Ovary (tissue), 9 donors: ENCODE measurements around the gene FGD5. TPM values are rescaled to one million over a fixed set of nuclear protein-coding genes. Genes with fewer than 3 reads are reported as not detected.

Experiments used
- DNase-seq, 5 donors: peaks; one replicate each; pipeline ENCODE4 v3.0.0-alpha.2; 2019 to 2020
- H3K27ac ChIP-seq, 2 donors: fragments of 200-600 bp; one replicate each; pipeline versions ENCODE4 v1.5.1 to v1.8.0; 2019 to 2022
- H3K27me3 ChIP-seq: fragments of 200-600 bp; one replicate; pipeline ENCODE4 v1.8.0; 2022
- H3K36me3 ChIP-seq: fragments of 200-600 bp; sonication (generic); one replicate; pipeline ENCODE4 v1.5.1; 2019
- H3K4me1 ChIP-seq: one replicate; pipeline ENCODE4 v1.8.1; 2013; ENCODE audit warnings: mild to moderate bottlenecking, moderate library complexity; ENCODE audit not compliant: insufficient read depth
- H3K4me3 ChIP-seq: fragments of 200-600 bp; sonication (generic); one replicate; pipeline ENCODE4 v1.5.1; 2017
- H3K9me3 ChIP-seq, 2 donors: fragments of 200-600 bp in 1 of 2; sonication (generic) in 1 of 2; one replicate each; pipeline versions ENCODE4 v1.5.1 to v1.8.1; 2013 to 2019; ENCODE audit warnings: mild to moderate bottlenecking in 1 of 2, moderate library complexity in 1 of 2
- EP300 ChIP-seq: sonication (generic); formaldehyde crosslinking; IDR thresholded peaks from one replicate; pipeline ENCODE4 v1.6.1; 2017; ENCODE audit warnings: antibody characterized with exemption
- POLR2A ChIP-seq: fragments of 450-650 bp; IDR thresholded peaks from one replicate; pipeline ENCODE4 v1.6.1; 2017; ENCODE audit warnings: antibody characterized with exemption, mild to moderate bottlenecking, moderate library complexity
- WGBS, 3 donors: extraction: QIAGEN DNeasy Blood & Tissue Kit in 1 of 3; methylation state at CpG; one replicate each; pipeline versions ENCODE4 v1.1.5 to v1.1.7; 2013 to 2017; 5-methylcytosine and 5-hydroxymethylcytosine counted together
- intact Hi-C, 4 donors: fragments of 100-400 bp; cut with DNase I; formaldehyde crosslinking; loops; one replicate each; pipeline versions ENCODE4 v1.11.0 to v1.15.1; 2022 to 2023
- polyA plus RNA-seq, 2 donors: library from polyadenylated mRNA; stranded (reverse); fragments of 200-250 nt in 1 of 2; fragments of 350-450 nt in 1 of 2; fragmentation: Illumina TruSeq in 1 of 2; extraction: RNeasy Lipid Tissue Mini Kit (QIAGEN cat#74804) in 1 of 2; gene quantifications; one replicate each; pipeline ENCODE4 v1.2.3, GENCODE V29; 2013 to 2014
- total RNA-seq, 7 donors: library from RNA; depleted of rRNA in 2 of 7; stranded (reverse); fragments of >200 nt in 2 of 7; fragmentation: NEBNext Ultra II Directional in 3 of 7; extraction: Animal tissue kit (Norgen Biotek cat#: 25700) in 3 of 7; gene quantifications; one replicate each; pipeline versions ENCODE4 v1.1.0 to v1.2.4, GENCODE V29; 2016 to 2023
- TF ChIP-seq, protein P1 (sequence below), 3 donors: fragments of 450-650 bp in 2 of 3; fragments of 200-600 bp in 1 of 3; IDR thresholded peaks; one replicate each; pipeline versions ENCODE4 v1.5.1 to v1.8.0; 2016 to 2022; ENCODE audit warnings: antibody characterized with exemption in 3 of 3, mild to moderate bottlenecking in 1 of 3
- donor health status: DM: no; HTN: no; CAD: no; lungs with moderate emphysema.
- donor health status: DM: no; HTN: no; CAD: no.
- donor health status: Bipolar disorder and iron deficiency.
- donor health status: DM: yes; HTN: yes; CAD: no.
- donor health status: DM: no; HTN: no; CAD: no.
- donor health status: DM: yes; HTN: yes; CAD: no.

The FGD5 gene
- total and polyA plus RNA-seq, 9 donors = 5.1 to 38.3 (median 13.0) TPM

DNA sequence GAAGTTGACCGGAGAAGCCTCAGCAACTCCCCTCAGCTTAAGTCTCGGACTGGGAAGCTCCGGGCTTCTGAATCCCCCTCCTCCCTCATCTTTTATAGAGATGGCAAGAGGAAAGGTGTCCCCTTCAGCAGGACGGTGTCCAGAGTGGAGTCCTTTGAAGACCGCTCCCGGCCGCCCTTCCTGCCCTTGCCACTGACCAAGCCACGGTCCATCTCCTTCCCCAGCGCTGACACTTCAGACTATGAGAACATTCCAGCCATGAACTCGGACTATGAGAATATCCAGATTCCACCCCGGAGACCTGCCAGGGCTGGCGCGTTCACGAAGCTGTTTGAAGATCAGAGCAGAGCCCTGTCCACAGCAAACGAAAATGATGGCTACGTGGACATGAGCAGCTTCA lies 2.4 kb downstream of the FGD5 start:
- Histone ChIP-seq H3K4me3 (no peak overlapping the region), H3K9me3 (no peaks in the 10 kb centered on the region), H3K36me3 (no peaks in the 10 kb centered on the region), H3K27ac (no peak overlapping the region), H3K4me1 (peaks cover 7% of the 10 kb centered on the region), H3K27me3 (no peaks in the 10 kb centered on the region)
- TF ChIP-seq EP300 (no peak), POLR2A (no peak)
- TF ChIP-seq, protein P1, sequence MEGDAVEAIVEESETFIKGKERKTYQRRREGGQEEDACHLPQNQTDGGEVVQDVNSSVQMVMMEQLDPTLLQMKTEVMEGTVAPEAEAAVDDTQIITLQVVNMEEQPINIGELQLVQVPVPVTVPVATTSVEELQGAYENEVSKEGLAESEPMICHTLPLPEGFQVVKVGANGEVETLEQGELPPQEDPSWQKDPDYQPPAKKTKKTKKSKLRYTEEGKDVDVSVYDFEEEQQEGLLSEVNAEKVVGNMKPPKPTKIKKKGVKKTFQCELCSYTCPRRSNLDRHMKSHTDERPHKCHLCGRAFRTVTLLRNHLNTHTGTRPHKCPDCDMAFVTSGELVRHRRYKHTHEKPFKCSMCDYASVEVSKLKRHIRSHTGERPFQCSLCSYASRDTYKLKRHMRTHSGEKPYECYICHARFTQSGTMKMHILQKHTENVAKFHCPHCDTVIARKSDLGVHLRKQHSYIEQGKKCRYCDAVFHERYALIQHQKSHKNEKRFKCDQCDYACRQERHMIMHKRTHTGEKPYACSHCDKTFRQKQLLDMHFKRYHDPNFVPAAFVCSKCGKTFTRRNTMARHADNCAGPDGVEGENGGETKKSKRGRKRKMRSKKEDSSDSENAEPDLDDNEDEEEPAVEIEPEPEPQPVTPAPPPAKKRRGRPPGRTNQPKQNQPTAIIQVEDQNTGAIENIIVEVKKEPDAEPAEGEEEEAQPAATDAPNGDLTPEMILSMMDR (IDR thresholded peaks at IDR 0.05) = no peak
- intact Hi-C loops = no loop called here
- DNase-seq = no peak
- 93 to 94% (median 93%) methylated on average over 16 of the region's 16 CpGs for WGBS, 3 donors

DNA sequence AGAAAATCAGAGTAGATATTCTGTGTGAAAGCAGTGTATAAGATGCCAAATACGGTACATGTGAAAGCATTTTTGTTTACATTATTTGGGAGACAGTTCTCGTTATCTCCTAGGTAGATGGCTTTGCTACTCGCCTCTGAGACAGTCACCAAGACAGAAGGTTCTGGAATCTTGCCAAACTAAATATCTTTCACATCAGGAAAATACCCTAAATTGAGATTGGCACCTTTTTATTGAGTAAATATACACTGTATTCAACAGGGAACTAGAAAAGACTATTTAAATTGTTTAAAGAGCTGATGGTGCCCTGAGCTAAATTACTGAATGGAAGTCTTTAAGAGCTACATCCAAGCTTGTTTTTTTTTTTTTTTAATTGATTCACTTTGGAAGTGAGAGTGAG lies 3.4 kb downstream of the FGD5 start:
- H3K36me3 ChIP-seq = no peaks in the 10 kb centered on the region
- intact Hi-C loops = no loop called here
- peaks cover 7% of the 10 kb centered on the region for H3K4me1 ChIP-seq
- H3K27ac ChIP-seq = no peak overlapping the region
- H3K27me3 ChIP-seq = no peaks in the 10 kb centered on the region
- no peak for DNase-seq
- no peak overlapping the region for H3K4me3 ChIP-seq
- no peak for TF ChIP-seq POLR2A
- no peak for TF ChIP-seq EP300
- TF ChIP-seq, protein P1 (IDR thresholded peaks at IDR 0.05) = no peak
- WGBS, 3 donors = 90 to 93% (median 92%) methylated on average over 3 of the region's 3 CpGs
- no peaks in the 10 kb centered on the region for H3K9me3 ChIP-seq

DNA sequence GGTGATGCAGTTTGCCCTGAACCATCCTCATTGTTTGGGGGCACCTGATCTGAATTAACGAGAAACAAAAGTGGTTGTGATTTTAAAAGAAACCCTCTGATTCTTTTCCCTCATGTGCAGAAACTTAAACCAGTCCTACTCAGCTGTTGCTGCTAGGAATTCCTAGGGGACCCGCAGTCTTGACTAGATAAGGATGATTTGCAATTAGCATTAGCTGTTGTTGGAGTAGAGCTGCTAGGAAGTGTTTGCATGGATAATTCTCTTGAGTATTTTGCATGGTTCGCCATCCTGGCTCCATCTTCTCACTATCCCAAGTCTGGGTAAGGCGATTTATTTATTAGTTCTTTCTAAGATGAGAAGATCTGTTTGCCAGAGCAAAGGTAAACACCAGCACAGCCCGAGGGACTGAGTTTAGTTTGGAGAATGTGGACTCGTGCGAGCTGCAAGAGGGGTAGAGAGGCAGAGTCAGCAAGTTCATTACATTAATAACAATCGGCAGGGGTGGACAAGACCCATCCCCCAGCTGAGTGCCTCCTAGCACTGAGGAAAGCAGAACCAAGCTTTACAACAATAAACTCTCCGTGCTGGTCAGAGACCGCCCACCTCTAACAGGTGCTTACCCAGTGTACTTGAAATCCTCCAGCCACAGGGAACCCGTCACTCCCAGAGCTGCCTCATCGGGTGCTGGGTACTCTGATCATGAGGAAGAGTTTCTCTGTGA lies 4.1 kb downstream of the FGD5 start:
- H3K27ac ChIP-seq = no peak overlapping the region
- intact Hi-C loops = no loop called here
- peaks cover 7% of the 10 kb centered on the region for H3K4me1 ChIP-seq
- no peaks in the 10 kb centered on the region for H3K36me3 ChIP-seq
- DNase-seq = no peak
- no peak for TF ChIP-seq POLR2A
- H3K9me3 ChIP-seq = no peaks in the 10 kb centered on the region
- H3K4me3 ChIP-seq = no peak overlapping the region
- 34 to 55% (median 51%) methylated on average over 12 of the region's 12 CpGs for WGBS, 3 donors
- no peaks in the 10 kb centered on the region for H3K27me3 ChIP-seq

DNA sequence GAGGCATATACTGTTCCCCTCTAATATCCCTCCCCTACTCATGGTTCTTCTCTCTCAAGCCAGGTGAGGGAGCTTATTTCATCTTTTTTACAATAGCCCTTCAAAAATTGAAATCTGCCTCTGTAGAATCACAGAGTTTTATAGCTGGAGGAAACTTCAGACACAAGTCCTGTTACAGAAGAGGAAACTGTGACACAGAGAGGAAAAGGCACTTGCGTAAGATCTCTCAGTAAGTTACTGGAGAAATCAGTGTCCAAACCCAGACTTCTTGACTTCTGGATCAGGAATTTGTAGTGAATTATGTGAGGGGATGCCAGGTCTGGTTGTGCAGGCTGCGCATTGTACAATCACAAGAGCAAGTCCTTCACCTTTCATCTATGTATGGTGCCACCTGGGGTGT lies 4.6 kb downstream of the FGD5 start:
- H3K36me3 ChIP-seq = no peaks in the 10 kb centered on the region
- no peak overlapping the region for H3K4me3 ChIP-seq
- no peak for TF ChIP-seq EP300
- no peak for TF ChIP-seq POLR2A
- TF ChIP-seq, protein P1 (IDR thresholded peaks at IDR 0.05) = no peak
- H3K9me3 ChIP-seq = no peaks in the 10 kb centered on the region
- H3K27me3 ChIP-seq = no peaks in the 10 kb centered on the region
- 90 to 97% (median 94%) methylated on average over 2 of the region's 2 CpGs for WGBS, 3 donors
- H3K27ac ChIP-seq = no peak overlapping the region
- no peak for DNase-seq
- intact Hi-C loops = no loop called here
- peaks cover 7% of the 10 kb centered on the region for H3K4me1 ChIP-seq

DNA sequence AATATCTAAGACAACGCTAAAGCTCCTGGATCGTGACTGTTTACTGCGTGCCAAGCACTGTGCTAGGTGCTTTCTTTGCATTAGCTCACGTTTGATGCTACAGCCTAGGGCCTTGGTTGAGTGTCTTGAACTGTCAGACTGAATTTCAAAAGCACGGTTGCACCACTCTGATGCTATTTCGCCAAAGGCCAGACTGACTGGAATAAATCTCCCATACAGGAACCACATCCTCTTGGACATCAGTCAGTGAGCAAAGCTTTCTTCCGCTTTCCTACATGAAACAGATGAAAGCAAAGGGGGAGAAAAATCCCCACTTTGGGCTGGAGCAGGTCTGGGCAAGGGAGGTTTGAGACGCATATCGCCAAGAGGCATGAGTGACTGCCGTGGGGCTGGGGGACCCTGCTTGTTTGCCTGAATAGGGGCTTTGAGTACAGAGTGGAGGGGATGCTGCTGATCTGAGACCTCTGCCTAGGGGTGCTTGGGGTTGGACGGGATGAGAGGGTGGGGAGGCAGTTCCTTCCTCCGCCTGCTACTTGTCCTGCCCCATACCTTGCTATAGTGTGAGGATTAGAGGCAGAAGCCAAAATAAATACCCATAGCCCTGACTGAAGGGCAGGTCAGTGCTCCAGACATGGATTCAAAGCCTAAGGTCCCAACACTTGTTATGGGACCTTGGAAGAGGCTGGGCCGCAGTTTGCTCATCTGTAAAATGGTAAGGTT lies 5.3 kb downstream of the FGD5 start:
- TF ChIP-seq EP300 = no peak
- TF ChIP-seq, protein P1 (IDR thresholded peaks at IDR 0.05) = no peak
- TF ChIP-seq POLR2A = no peak
- no peak for DNase-seq
- H3K4me3 ChIP-seq = no peak overlapping the region
- peaks cover 7% of the 10 kb centered on the region for H3K4me1 ChIP-seq
- intact Hi-C loops = no loop called here
- no peaks in the 10 kb centered on the region for H3K9me3 ChIP-seq
- no peaks in the 10 kb centered on the region for H3K36me3 ChIP-seq
- 86 to 93% (median 90%) methylated on average over 13 of the region's 13 CpGs for WGBS, 3 donors
- no peaks in the 10 kb centered on the region for H3K27me3 ChIP-seq
- H3K27ac ChIP-seq = no peak overlapping the region
